Measurements from ENCODE around the gene PARN.
"Not testable (repeated sequence)": the region's sequence is repeated elsewhere in the genome, so short reads cannot be mapped to it uniquely, and the experiment has no call there.

Gene PARN

DNA sequence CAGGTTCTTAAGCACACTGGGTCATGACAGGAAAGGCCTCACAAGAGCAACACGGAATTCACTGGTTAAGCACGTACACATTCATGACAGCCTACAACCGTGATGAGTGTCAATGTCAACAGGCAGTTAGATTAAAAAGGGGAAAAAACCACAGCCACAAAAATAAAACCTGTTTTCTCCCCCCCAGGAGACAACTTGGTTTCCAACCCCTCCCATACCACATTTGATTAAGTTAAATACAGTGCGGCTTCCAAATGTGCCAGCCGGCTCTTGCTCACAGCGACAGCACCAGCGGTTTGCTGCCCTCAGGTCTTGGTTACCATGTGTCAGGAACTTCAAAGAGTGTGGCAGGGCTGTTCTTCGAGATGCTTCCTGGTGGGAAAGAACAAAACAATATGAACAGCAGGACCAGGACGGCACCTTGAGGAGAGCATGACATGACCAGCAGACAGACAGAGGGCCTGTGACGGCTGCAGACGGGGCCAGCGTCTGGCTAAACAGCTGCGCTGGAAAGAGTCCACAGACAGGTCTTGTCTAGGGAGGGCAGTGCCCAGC is 193.6 kb downstream of the PARN start:
- Histone ChIP-seq H3K4me3 (ENCODE audit: low read depth, low read length) (no peak overlapping the region), H3K36me3 (no peaks in the 10 kb centered on the region), H3K27me3 (ENCODE audit: insufficient read depth, low read depth, severe bottlenecking) (no peaks in the 10 kb centered on the region), H3K9me3 (ENCODE audit: severe bottlenecking) (no peaks in the 10 kb centered on the region), H3K27ac (no peak overlapping the region)
- no peak for TF ChIP-seq CTCF (IDR thresholded peaks at IDR 0.05; ENCODE audit: low read depth, low read length)
- no peak for DNase-seq

- no peak for DNase-seq
- H3K36me3 ChIP-seq = no peaks in the 10 kb centered on the region; the same call in 1 of the 2 replicates
- no peak overlapping the region for H3K4me3 ChIP-seq (ENCODE audit: low read depth, low read length)
- H3K9me3 ChIP-seq (ENCODE audit: severe bottlenecking) = no peaks in the 10 kb centered on the region
- H3K27ac ChIP-seq = no peak overlapping the region
- H3K27me3 ChIP-seq (ENCODE audit: insufficient read depth, low read depth, severe bottlenecking) = no peaks in the 10 kb centered on the region
- TF ChIP-seq CTCF (IDR thresholded peaks at IDR 0.05; ENCODE audit: low read depth, low read length) = no peak
Measured at GRCh38 chr16:14434860-14435259, 195.2 kb downstream of the PARN start.

DNA sequence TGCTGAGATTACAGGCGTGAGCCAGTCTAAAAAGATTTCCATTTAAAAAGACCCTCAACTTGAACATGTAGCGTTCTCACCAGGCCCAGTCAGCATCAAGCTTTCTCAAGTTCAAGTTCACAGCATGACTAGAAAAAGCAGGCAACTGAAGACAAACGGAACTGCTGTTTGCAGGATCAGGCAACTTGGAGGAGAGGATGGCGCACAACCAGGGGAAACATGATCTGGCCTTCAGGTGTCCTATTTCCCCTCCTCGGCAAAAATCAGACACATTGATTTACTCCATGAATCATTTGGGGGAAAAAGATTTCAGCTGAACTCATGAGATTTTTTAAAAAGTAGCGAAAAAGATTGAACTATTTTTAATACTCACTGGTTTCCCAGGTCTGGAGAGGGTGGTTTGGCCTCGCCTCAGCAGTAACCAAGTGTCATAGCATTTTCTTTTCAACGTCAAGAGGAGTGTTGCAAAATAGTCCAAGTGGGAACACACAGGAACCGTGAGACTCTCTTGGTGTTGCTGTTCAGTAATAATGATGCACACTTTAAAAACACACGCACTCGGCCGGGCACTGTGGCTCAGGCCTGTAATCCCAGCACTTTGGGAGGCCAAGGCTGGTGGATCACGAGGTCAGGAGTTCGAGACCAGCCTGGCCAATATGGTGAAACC is 201.0 kb downstream of the PARN start:
- H3K27me3 ChIP-seq (ENCODE audit: insufficient read depth, low read depth, severe bottlenecking); H3K27ac ChIP-seq; DNase-seq; H3K36me3 ChIP-seq; H3K9me3 ChIP-seq (ENCODE audit: severe bottlenecking); H3K4me3 ChIP-seq (ENCODE audit: low read depth, low read length): not testable (repeated sequence)

DNA sequence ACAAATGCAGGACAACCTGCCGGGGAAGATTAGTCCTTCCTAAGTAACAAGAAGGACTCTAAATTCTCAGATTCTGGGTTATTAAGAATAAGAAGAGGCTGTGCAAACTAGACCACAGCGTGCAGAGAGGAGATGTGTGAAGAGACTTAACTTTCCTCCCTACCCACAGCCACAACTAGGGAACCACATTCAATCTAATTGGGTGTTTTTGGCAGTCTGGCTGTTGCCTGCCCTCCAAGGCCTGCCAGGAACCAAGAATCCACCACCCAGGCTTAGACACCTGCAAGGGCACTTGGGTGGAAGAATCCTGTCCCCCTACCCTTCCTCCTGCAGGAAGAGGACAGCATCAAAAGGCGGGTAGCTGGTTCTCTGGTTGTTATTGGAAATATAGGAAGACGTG is 202.0 kb downstream of the PARN start:
- no peak overlapping the region for H3K4me3 ChIP-seq (ENCODE audit: low read depth, low read length)
- no peaks in the 10 kb centered on the region for H3K9me3 ChIP-seq (ENCODE audit: severe bottlenecking)
- DNase-seq = no peak
- no peak for TF ChIP-seq CTCF (IDR thresholded peaks at IDR 0.05; ENCODE audit: low read depth, low read length)
- no peaks in the 10 kb centered on the region for H3K27me3 ChIP-seq (ENCODE audit: insufficient read depth, low read depth, severe bottlenecking)
- H3K36me3 ChIP-seq = no peaks in the 10 kb centered on the region; the same call in 1 of the 2 replicates
- H3K27ac ChIP-seq = no peak overlapping the region

- Histone ChIP-seq H3K36me3 (no peaks in the 10 kb centered on the region; the same call in 1 of the 2 replicates), H3K27me3 (ENCODE audit: insufficient read depth, low read depth, severe bottlenecking) (no peaks in the 10 kb centered on the region), H3K4me3 (ENCODE audit: low read depth, low read length) (no peak overlapping the region), H3K27ac (no peak overlapping the region), H3K9me3 (ENCODE audit: severe bottlenecking) (no peaks in the 10 kb centered on the region)
- TF ChIP-seq CTCF (IDR thresholded peaks at IDR 0.05; ENCODE audit: low read depth, low read length) = no peak
- no peak for DNase-seq
Measured at GRCh38 chr16:14427371-14427948, 202.6 kb downstream of the PARN start.

- Histone ChIP-seq H3K4me3 (ENCODE audit: low read depth, low read length) (no peak overlapping the region), H3K27me3 (ENCODE audit: insufficient read depth, low read depth, severe bottlenecking) (no peaks in the 10 kb centered on the region), H3K9me3 (ENCODE audit: severe bottlenecking) (no peaks in the 10 kb centered on the region), H3K27ac (no peak overlapping the region), H3K36me3 (no peaks in the 10 kb centered on the region)
- no peak for DNase-seq
- no peak for TF ChIP-seq CTCF (IDR thresholded peaks at IDR 0.05; ENCODE audit: low read depth, low read length)
Measured at GRCh38 chr16:14424595-14424994, 205.5 kb downstream of the PARN start.
